Hematopoietic multipotent progenitor cell treated with erythropoietin and hydrocortisone succinate and interleukin-3 and kit ligand, for 17 days (in vitro differentiated cells): ENCODE results near the gene GSTK1.
A peak's percentile ranks its signal among the peaks of the same experiment; 100 is the strongest.
"Not testable (repeated sequence)": the region's sequence is repeated elsewhere in the genome, so short reads cannot be mapped to it uniquely, and the experiment has no call there.

Experiments
- DNase-seq: peaks from one replicate; pipeline ENCODE4 v3.0.0-alpha.2; 2015; ENCODE audit warnings: low spot score

The GSTK1 gene

DNA sequence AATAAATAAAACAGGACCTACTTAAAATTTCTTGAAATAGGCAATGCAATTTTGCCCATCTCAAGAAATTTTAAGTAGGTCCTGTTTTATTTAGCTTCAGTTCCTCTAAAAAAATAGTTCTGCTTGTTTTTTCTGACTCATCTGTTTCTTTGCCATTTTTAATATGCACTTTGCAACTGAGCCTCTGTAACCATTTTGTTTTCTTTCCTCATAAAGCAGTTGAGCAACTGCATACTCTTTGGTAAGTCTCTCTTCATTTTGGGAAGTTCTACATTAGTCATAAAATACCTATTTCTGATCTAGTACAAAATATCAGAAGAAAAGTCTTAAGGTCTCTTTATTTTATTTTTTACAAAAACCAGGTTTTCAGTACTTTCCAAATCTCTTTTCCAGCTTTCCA is 23.4 kb upstream of the GSTK1 start:
- no peak for DNase-seq

DNA sequence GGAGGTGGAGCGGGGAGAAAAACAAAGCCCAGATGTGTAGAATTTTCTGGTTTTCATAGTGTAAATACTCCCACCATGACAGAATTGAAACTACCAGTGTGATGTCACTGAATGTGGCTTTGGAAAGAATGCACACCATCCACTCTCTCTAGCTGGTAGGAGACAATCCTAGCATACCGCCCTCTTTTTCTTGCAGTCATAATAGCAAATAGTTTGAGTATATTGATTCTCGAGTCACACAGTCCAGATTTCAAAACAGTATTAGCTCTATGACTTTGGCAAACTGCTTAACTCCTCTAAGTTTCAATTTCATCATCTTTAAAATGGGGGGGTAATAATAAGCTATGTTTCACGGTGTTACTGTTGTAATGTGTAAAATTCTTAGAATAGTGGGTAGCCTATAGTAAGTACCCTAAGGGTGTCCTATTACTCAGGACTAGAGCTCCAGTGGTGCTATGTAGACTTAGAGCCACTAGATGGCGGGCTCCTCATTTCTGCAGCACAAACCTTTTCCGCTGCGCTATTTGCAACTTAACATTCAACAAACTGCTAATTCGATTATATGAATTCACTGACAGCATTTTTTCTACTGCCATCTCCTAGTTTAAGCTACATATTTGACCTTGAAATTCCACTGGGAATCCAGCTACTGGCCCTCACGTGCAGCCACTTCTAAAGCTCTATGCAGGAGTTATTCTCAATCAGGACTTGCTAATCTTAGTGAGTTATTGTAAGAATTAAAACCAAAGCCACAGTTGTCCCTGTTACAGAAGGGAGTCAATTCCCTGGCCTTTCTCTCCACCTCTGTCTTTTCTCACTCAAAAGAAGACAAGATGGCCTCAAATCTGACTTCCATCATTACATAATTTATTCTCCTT is 22.7 kb upstream of the GSTK1 start:
- DNase-seq: peak; percentile 70

DNA sequence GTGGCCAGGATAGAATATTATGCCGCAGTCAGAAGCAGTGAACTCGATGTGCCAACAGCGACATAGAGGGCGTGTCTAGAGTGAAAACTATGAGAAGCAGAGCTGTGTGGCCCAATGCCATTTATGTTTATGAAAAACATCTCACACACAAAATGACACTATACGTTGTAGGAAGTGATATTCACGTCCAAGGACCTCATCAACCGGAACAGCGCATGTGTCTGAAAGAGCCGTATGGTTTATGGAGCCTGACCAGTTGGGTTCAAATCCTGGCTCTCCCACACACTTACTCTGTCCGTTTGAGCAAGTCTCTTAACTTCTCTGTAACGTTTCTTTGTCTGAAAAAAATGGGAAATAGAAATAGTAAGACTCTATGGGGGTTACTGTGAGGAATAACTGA is 20.9 kb upstream of the GSTK1 start:
- DNase-seq: no peak

DNA sequence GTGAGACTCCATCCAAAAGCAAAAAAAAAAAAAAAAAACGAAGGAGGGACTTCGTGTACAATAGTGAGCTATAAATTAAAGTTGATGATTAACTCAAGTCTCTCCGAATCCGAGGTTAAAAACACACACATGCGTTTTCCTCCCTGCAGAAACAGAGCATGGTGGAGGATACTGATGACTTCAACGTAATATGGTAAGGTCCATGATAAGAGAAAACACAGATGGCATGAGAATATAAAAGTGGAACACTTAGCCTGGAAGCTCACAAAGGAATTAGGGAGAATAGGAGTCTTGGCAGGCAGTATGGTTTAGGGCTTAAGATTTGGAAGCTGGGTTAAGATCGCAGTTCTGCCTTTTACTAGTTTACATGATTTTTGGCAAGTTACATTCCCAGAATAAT is 20.1 kb upstream of the GSTK1 start:
- no peak for DNase-seq

DNA sequence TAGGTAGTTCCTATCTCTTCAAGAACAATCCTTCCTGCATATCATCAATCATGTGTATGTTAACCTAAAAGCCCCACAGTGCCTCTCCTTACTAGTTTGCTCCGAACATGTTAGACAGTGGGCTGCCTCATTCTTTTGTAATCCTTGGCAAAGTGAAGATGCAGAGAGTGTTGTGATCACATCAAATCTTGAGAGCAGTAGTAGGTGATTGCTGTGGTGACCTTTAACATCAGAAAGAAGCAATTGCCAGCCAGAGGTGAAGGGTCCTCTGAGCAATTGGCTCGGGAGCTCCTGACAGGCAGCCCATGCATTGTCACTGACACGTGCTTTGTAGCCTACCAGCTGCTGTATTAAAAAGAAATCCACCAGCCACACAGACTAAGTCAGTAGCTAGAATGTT is 19.6 kb upstream of the GSTK1 start:
- no peak for DNase-seq

DNA sequence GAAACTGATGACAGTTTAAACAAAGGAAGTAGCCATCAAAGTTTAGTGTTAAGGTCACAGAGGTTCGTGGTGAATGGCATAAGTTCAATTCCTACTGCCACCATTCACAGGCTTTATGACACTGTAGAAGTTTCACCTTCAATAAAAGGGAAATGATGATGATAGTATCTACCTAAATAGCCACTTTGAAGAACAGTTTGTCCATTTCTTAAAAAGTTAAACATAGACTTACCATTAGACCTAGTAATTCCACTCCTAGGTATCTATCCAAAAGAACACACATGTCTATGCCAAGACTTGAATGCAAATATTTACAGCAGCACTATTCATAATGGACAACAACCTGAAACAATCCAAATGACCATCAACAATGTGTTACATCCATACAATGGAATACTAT is 18.9 kb upstream of the GSTK1 start:
- DNase-seq: no peak

DNA sequence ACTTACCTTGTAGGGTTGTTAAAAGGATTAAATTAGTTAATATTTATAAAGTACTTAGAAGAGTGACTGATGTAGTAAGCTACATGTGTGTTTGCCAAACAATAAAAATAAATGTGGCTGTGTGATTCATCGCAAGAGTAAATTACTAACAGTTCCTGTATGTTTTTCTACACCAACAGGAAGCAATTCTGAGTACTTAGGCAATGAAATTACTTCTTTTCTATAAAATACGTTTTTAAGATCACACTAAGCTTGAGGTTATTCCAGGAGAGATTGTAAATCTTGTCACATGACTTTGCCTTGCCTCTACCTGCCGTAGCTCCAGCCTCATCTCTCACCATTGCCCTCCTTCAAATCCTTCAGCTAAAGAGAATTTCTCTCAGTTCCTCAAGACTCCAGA is 18.1 kb upstream of the GSTK1 start:
- no peak for DNase-seq

DNA sequence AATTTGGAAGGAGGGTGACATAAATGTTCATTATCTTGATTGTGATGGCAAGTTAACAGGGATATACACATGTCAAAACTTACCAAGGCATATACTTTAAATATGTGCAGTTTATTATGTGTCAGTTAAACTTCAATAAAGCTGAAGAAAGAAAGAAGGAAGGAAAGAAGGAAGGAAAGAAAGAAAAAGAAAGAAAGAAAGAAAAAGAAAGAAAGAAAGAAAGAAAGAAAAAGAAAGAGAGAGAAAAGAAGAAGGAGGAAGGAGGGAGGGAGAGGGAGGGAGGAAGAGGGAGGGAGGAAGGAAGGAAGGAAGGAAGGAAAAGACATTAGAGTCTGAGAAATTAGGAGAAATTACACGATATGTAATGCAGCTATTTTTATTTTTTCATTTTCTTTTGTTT is 15.9 kb upstream of the GSTK1 start:
- DNase-seq: no peak

DNA sequence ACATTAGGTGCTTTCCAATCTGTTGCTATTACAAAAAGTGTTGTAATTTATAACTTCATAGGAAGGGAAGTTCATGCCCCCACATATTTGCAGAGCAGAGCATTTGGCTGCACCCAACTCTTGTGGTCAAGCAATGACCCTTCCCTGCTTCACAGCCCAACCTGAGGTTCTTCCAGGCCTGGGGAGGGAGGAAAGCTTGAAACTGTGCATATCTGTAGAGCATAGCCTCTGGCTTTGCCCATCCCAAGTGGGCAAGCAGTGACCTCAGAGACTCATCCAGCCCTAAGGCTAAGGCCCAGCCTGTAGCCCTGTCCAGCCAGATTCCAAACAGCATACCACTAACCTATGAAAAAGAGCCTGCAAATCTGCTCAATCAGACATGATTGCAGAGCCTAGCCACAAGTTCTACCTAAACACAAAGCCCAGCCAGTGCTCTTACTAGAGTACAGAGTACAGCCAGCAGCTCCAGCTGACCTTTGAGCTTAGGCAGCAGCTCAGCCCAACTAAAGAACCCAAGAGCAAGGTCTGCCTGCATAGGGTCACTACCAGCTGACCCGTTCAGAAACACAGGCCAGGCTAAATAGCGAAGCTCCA is 14.4 kb upstream of the GSTK1 start:
- no peak for DNase-seq

DNA sequence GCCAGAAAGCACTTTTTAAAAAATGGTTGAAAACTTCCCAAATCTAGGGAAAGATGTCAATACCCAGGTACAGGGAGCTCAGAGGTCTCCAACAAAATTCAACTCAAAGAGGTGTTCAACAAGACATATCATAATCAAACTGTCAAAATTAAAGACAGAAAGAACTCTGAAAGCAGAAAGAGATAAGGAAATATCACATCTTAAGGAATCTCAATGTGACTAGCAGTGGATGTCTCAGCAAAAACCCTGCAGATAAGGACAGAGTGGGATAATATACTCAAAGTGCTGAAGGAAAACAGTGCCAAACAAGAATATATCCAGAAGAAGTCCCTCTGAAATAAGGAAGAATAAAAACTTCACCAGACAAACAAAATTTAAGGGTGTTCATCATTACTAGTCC is 13.0 kb upstream of the GSTK1 start:
- DNase-seq: no peak

DNA sequence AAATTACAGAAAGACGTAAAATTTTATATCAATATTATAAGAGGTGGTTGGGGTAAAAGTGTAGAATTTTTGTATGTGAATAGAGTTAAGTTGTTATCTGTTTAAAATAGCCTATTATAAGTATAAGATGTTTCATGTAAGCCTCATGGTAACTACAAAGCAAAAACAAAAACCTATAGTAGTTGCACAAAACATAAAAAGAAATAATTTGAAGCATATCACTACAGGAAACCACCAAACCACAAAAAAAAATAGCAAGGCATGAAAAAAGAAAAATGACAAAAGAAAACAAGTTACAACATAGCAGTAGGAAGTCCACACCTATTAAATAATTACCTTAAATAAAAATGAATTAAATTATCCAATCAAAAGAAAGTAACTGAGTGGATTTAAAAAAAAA is 12.4 kb upstream of the GSTK1 start:
- DNase-seq: no peak

DNA sequence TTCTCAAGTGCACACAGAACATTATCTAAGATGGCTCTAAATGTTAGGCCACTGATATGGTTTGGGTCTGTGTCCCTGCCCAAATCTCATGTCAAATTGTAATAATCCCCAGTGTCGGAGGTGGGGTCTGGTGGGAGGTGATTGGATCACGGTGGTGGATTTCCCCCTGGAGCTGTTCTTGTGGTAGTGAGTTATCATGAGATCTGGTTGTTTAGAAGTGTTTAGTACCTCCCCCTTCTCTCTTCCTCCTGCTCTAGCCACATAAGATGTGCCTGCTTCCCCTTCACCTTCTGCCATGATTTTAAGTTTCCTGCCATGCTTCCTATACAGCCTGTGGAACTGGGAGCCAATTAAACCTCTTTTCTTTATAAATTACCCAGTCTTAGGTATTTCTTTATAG is 11.2 kb upstream of the GSTK1 start:
- DNase-seq: no peak

DNA sequence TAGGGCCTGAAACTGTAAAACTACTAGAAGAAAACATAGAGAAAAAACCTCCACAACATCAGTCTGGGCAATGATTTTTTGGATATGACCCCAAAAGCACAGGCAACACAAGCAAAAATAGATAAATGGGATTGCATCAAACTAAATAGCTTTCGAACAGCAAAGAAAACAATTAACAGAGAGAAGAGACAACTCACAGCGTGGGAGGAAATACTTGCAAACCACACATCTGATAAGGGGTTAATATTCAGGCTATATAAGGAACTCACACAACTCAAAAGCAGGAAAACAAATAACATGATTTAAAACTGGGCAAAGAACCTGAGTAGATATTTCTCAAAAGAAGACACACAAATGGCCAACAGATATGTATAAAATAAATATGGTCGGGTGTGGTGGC is 7.7 kb upstream of the GSTK1 start:
- DNase-seq: no peak

DNA sequence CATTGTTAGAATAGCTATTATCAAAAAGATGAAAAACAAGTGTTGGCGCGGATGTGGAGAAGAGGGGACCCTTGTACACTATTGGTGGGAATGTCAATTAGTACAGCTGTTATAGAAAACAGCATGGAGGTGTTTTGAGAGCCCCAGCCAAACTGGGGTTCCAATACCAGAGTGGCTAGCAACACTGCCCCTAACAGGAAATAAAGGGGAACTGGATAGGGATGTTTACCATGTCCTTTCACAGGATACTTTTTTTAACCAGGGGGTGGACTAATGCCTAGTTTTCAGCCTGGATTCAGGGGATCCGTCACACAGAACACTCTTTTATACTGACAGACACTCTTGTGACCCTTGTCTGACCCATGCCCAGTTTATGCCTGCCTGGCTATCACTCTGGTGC is 6.9 kb upstream of the GSTK1 start:
- peak; percentile 44 for DNase-seq

DNA sequence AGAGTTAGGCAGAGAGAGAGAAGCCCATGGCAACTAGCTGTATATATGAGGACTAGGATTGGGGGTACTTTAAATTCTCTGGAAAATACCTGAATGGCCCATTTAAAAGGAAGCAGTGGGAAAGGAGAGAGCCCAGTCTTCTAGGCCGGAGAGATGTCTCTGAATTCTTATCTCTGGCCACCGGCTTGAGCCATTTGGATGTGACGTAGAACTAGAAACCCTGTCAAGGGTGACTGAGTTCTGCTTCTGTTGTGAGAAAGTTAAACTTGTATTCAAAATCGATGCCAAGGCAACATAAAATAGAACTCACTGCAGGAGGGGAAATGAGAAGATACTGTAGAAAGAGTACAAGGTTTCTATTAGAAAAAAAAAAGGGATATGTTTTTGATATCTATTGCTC is 6.3 kb upstream of the GSTK1 start:
- DNase-seq: peak; percentile 68

DNA sequence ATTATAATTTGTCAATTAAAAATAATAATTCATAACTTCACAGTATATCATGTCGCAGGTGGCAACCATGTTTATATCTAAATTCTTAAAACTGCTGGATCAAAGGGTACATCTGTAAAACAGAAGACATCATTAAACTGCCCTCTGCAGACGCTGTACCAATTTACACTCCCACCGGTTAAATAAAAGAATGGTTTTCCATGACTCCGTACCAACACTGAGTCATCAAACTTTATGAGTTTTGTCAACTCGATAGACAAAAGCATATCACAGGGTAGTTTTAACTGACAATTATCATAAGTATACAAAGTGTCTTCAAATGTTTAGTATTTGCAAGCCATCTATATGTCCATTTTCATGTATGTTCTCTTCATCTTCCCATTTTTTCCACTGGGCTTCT is 5.7 kb upstream of the GSTK1 start:
- peak; percentile 14 for DNase-seq

DNA sequence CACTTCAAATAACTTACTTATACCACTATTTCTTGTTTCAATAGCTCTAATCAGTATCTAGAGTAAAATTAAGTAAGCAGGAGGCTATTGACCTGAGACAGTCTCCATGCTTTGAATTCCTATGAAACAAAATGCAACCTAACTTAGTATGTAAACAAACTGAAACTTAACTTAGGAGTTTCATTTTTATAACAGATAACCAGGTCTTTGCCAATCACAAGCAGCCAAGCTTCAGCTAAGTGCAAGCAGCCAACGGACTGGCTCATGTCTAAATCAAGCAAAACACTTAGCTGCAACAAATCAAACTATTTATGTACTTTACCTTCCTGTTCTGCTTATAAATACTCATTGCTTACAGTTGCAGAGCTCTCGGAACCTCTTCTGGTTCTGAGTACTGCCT is 4.4 kb upstream of the GSTK1 start:
- DNase-seq: peak; percentile 62

DNA sequence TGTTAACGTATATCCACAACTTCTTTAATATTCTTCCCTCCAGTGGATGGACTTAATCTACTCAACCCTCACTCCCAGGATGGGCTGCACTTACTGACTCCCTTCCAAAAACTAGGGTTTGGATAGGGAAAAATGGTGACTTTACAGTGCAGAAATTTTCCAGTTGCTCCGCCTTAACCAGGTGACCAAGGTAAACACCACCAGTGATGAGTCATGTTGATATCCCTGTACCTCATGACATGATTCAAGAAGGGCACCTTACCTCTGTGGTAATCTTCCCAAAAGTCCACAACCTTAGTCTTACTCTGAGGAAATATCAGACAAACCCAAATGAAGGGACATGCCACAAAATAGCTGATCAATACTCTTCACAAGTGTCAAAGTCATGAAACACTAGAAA is 3.5 kb upstream of the GSTK1 start:
- peak; percentile 33 for DNase-seq

DNA sequence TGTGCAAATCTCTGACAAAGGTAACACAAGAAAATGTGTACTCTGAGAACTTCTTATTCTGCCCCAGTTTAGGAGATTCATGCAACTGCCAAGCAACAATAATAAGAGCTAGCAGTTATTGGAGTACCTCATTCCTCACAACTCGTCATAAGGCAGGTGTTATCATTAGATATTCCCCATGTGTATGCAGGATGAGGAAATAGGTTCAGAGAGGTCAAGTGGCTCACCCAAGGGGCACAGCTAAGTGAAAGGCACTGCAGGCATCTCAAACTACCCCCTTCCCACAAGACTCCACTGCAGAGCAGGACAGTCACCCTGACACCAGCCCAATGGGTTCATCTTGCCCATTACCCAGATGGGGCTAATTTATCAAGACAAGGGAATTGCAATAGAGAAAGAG is 1.3 kb upstream of the GSTK1 start:
- DNase-seq: no peak

DNA sequence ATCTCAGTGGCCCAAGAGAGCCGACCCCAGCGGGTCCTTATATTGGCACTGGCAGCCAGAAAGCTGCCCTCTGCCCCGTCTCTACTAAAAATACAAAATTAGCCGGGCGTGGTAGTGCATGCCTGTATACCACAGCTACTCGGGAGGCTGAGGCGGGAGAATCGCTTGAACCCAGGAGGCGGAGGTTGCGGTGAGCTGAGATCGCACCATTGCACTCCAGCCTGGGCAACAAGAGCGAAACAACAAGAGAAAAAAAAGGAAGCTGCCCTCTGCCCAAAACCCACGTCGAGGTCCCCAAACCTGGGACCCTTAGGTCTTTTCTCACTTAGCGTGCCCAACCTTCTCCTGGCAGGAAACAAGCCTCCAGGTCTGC is 941 bp downstream of the GSTK1 start:
- not testable (repeated sequence) for DNase-seq

DNA sequence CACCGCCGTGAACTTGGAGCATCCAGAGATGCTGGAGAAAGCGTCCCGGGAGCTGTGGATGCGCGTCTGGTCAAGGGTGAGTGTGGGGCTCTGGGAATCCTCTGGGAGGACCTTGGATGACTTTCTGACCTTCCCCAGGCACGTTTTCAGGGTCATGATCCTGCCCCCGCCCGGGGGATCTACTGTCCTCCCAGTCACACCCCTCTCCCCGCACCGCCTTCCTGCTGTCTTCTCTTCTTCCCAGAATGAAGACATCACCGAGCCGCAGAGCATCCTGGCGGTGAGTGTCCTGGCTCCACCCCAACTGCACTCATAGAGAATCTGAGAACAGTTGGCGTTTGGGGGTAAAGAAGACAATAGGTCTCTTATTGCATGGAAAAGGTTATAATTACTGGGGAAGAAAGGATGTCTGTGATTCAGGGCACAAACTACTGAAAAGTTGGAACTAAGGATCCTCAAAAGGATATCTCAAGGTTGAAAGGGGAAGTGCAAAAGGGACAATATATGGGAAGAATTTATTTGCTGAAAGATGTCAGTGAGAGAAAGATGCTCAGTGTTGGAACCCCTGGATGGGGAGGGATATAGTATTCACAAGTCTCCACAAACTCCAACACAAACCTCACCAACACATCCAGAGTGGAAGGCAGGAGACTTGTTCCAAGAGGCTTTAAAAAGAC is 1.9 kb downstream of the GSTK1 start:
- DNase-seq: no peak

DNA sequence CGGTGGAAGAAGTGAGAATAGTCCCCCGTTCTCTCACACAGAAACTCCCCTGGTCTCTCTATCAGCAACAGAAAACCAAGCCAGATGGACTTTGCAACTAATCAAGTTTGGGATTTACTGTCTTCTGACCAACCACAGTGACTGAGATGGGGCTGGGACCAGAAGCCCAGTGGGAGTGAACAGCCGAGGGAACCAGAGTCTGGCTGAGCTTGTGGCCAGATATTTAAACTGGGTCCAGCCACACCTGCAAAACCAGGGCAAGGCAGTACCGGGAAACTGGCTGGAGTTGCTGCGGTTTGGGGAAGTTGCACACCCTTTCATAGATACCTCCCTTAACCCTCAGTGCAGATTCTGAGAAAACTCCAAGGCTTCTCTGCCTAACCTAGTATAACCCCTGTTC is 6.0 kb downstream of the GSTK1 start:
- DNase-seq: no peak

DNA sequence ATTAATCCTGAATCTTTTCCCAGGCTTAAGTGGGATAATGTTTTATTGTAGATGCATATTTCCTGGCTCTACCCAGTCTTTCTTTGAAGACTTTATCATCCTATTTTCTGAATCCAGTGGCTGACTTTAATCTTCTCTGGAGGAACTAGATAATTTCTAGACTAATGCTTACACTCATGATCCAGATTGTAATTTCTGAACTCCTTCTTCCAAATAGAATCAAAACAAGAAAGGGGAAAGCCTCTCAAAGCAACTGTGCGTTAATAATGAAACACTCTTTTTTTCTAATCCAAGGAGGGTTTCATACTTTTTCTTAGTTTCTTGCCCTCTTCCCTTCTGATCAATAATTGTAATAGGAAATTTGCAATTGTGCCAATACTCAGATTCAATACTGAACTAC is 8.0 kb downstream of the GSTK1 start:
- DNase-seq: no peak

DNA sequence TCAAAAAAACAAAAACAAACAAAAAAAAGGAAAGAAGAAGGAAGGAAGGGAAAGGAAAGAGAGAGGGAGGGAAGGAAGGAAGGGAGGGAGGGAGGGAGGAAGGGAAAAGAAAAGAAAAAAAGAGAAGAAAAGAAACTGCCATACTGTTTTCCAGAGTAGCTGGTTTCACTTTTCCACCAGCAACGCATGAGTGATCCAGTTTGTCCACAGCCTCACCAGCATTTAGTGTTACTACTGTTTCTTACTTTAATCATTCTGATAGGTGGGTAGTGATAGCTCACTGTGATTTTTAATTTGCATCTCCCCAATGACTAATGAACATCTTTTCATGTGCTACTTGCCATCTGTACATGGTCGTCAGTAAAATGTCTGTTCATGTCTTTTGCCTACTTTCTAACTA is 9.6 kb downstream of the GSTK1 start:
- DNase-seq: no peak
